ENCODE measurements around the gene SLC4A5.

SLC4A5 gene

DNA sequence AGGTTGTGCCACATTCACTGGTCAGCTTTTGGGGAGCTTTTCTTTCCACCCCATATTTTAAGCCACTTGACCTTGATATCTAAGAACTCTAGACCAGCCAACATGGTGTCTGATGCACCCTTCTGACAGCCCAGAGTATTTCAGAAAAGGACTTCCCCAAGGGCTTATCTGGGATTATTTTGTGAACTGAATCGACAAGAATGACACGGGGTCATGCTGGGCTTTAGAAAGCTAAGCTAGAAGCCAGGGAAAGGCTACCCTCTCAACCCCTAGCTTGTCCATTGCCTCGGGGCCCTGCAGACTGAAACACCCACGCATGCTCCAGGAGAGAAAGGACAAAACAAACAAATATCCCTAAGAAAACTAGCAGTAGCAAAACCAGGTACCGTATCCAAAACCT, 16.0 kb downstream of the SLC4A5 start:
- TF ChIP-seq, protein P1, sequence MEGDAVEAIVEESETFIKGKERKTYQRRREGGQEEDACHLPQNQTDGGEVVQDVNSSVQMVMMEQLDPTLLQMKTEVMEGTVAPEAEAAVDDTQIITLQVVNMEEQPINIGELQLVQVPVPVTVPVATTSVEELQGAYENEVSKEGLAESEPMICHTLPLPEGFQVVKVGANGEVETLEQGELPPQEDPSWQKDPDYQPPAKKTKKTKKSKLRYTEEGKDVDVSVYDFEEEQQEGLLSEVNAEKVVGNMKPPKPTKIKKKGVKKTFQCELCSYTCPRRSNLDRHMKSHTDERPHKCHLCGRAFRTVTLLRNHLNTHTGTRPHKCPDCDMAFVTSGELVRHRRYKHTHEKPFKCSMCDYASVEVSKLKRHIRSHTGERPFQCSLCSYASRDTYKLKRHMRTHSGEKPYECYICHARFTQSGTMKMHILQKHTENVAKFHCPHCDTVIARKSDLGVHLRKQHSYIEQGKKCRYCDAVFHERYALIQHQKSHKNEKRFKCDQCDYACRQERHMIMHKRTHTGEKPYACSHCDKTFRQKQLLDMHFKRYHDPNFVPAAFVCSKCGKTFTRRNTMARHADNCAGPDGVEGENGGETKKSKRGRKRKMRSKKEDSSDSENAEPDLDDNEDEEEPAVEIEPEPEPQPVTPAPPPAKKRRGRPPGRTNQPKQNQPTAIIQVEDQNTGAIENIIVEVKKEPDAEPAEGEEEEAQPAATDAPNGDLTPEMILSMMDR (IDR thresholded peaks at IDR 0.05; ENCODE audit: control insufficient read depth, insufficient read depth, low read depth, low read length, missing control alignments) = no peak
- DNase-seq (ENCODE audit: low read depth) = no peak
- H3K4me3 ChIP-seq (ENCODE audit: control insufficient read depth, low read depth, low read length) = no peak overlapping the region

DNA sequence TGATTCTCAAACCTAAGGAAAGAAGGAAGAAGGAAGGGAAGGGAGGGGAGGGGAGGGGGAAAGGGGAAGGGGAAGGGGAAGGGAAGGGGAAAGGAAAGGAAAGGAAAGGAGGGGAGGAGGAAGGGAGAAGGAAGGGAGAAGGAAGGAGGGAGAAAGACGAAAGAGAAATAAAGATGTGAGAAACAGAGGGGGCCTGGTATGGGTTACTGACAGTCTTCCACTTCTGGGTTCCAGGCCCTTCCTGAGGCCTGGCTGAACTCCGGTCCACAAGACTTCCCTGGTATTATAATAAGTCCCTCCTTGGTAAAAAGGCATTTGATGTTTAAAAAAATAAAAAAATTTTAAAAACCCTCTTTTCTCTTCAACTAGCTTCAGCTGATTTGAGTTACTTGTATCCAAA, 17.4 kb downstream of the SLC4A5 start:
- no peak for DNase-seq (ENCODE audit: low read depth)
- no peak overlapping the region for H3K4me3 ChIP-seq (ENCODE audit: control insufficient read depth, low read depth, low read length)
- TF ChIP-seq, protein P1 (IDR thresholded peaks at IDR 0.05; ENCODE audit: control insufficient read depth, insufficient read depth, low read depth, low read length, missing control alignments) = no peak

DNA sequence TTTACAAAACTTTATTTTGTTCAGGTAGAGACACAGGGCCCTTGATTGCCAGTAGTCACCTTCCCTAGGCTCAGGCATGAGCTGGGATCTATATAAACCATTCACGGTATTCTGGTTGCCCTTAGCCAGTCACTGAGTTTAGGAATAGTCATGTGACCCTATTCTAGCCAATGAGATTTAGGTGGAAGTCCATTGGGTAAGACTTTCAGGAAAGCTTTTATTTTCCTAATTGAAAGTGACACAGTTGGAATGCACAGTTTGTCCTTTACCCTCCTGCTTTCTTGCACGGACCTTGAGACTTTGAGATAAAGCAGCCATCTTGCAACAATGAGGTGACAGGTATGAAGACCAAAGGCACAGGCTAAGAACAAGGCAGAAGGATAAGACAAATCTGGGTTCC, 21.5 kb downstream of the SLC4A5 start:
- no peak for DNase-seq (ENCODE audit: low read depth)
- TF ChIP-seq, protein P1 (IDR thresholded peaks at IDR 0.05; ENCODE audit: control insufficient read depth, insufficient read depth, low read depth, low read length, missing control alignments) = no peak
- H3K4me3 ChIP-seq (ENCODE audit: control insufficient read depth, low read depth, low read length) = no peak overlapping the region

DNA sequence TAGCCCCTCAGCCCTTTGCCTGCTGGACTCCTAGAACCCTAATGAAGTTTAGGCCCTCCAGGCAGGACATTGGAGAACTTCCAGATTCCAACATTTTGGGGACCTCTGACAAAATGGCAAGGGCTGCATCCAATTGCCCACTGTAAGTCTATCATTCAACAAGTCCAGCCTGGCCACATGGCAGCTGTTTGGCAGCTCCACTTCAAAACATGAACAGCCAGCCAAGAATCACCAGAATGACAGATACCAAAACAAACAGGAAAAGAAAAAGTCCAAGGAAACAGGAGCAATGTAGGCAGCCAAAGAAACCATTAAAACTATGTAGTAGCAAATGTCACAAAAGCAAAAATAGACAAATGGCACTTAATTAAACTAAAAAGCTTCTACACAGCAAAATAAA, 25.5 kb downstream of the SLC4A5 start:
- no peak overlapping the region for H3K4me3 ChIP-seq (ENCODE audit: control insufficient read depth, low read depth, low read length)
- DNase-seq (ENCODE audit: low read depth) = no peak
- TF ChIP-seq, protein P1 (IDR thresholded peaks at IDR 0.05; ENCODE audit: control insufficient read depth, insufficient read depth, low read depth, low read length, missing control alignments) = no peak

DNA sequence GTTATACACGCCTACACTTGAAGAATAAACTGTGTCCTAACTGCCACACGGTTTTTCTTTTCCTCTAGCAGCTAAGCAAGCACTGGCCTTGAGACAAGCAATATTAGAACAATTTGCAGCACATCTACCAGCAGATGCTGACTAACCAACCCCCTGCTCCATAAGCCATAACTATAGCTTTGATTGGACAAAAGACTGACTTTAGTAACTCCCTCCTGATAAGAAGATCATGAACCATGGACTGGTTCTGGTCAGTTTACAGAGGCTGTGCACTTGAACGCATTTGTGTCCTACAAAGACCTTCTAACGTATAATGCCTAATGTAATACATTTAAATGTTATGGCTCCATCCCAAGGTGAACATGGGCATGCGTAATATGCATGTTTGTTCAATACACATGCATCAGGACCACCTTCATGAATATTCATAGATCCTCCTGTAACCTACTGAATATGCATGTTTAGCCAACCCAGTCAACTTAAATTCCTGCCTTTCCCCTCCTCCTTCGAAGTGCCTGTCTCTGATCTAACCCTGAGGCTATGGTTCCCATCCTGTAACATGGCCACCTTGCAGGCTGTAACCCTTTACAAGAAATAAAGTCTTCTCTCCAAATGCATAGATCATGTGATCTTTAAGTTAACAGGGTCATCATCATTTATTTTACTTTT, 26.5 kb downstream of the SLC4A5 start:
- no peak overlapping the region for H3K4me3 ChIP-seq (ENCODE audit: control insufficient read depth, low read depth, low read length)
- DNase-seq (ENCODE audit: low read depth) = no peak
- TF ChIP-seq, protein P1 (IDR thresholded peaks at IDR 0.05; ENCODE audit: control insufficient read depth, insufficient read depth, low read depth, low read length, missing control alignments) = no peak

DNA sequence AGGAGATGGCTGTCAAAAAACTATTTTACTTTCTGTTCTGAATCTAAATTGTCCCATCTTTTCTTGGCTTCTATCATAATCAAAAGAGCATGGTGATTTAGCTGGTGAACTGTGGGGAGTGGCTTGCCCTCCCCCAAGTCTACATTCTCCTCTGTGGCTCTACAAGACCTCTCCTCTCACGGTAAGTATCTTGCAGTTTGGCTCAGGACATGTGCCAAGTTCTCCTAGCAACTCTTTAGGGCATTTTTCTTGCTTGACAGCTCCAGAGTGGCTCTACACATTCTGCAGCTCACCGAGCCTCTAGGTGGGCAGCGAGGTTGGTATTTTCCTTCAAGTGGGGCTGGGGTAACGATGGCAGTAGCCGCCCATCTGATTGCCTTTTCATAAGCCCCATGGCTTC, 29.1 kb downstream of the SLC4A5 start:
- no peak overlapping the region for H3K4me3 ChIP-seq (ENCODE audit: control insufficient read depth, low read depth, low read length)
- TF ChIP-seq, protein P1 (IDR thresholded peaks at IDR 0.05; ENCODE audit: control insufficient read depth, insufficient read depth, low read depth, low read length, missing control alignments) = no peak
- DNase-seq (ENCODE audit: low read depth) = no peak

Data from AG09309 (cell line).